HG03558 (cell line): ENCODE results near the gene PANK4.

Experiments used
- ATAC-seq: cut with Tn5 transposase; IDR thresholded peaks from one replicate; pipeline ENCODE4 v1.9.1; 2021; ENCODE audit warnings: moderate number of reproducible peaks; ENCODE audit not compliant: unreplicated experiment; ENCODE audit errors: extremely low read depth

Gene PANK4

GRCh38 chr1:2483026-2483425 lies 43.4 kb downstream of the PANK4 start:
- ATAC-seq, result no peak

- ATAC-seq, result no peak
Measured at GRCh38 chr1:2482588-2482987, 43.8 kb downstream of the PANK4 start.

- ATAC-seq, result no peak
Measured at GRCh38 chr1:2481885-2482284, 44.5 kb downstream of the PANK4 start.

GRCh38 chr1:2480986-2481364 lies 45.4 kb downstream of the PANK4 start:
- no peak for ATAC-seq

- ATAC-seq, result no peak
Measured at GRCh38 chr1:2480236-2480985, 46.0 kb downstream of the PANK4 start.

- no peak for ATAC-seq
Measured at GRCh38 chr1:2479618-2480017, 46.8 kb downstream of the PANK4 start.

GRCh38 chr1:2479186-2479585 lies 47.2 kb downstream of the PANK4 start:
- ATAC-seq, result no peak

GRCh38 chr1:2477791-2478499 lies 48.5 kb downstream of the PANK4 start:
- no peak for ATAC-seq

- ATAC-seq, result no peak
Measured at GRCh38 chr1:2477309-2477708, 49.1 kb downstream of the PANK4 start.

- no peak for ATAC-seq
Measured at GRCh38 chr1:2476061-2476999, 50.1 kb downstream of the PANK4 start, which contains the start of gene PLCH2. Gene PLCH2, plus strand, starts transcription at chr1:2476289. Its CDS starts 300 bp downstream, at chr1:2476589.

GRCh38 chr1:2475571-2475970 lies 50.8 kb downstream of the PANK4 start:
- no peak for ATAC-seq

- ATAC-seq, result no peak
Measured at GRCh38 chr1:2474933-2475371, 51.4 kb downstream of the PANK4 start.

GRCh38 chr1:2474104-2474844 lies 52.1 kb downstream of the PANK4 start:
- no peak for ATAC-seq

GRCh38 chr1:2473198-2473597 lies 53.2 kb downstream of the PANK4 start:
- no peak for ATAC-seq

GRCh38 chr1:2472561-2473177 lies 53.7 kb downstream of the PANK4 start:
- ATAC-seq, result no peak

GRCh38 chr1:2472109-2472508 lies 54.3 kb downstream of the PANK4 start:
- no peak for ATAC-seq

GRCh38 chr1:2471587-2472001 lies 54.8 kb downstream of the PANK4 start:
- ATAC-seq, result no peak

GRCh38 chr1:2471159-2471471 lies 55.3 kb downstream of the PANK4 start:
- ATAC-seq, result no peak

GRCh38 chr1:2470290-2471158 lies 55.9 kb downstream of the PANK4 start:
- ATAC-seq, result no peak
